22Rv1 (cell line): ENCODE measurements around the gene IVNS1ABP.

ENCODE experiments used
- ZFX ChIP-seq: fragments of 450-650 bp; IDR thresholded peaks from 2 replicates; pipeline ENCODE4 v1.6.1; 2017; ENCODE audit warnings: antibody characterized with exemption, borderline replicate concordance
- TF ChIP-seq, protein P1 (sequence below): fragments of 450-650 bp; IDR thresholded peaks from 2 replicates; pipeline ENCODE4 v1.5.1; 2017; ENCODE audit warnings: mild to moderate bottlenecking

GRCh38 chr1:185309566-185309965 lies 7.5 kb downstream of the IVNS1ABP start:
- TF ChIP-seq, protein P1, sequence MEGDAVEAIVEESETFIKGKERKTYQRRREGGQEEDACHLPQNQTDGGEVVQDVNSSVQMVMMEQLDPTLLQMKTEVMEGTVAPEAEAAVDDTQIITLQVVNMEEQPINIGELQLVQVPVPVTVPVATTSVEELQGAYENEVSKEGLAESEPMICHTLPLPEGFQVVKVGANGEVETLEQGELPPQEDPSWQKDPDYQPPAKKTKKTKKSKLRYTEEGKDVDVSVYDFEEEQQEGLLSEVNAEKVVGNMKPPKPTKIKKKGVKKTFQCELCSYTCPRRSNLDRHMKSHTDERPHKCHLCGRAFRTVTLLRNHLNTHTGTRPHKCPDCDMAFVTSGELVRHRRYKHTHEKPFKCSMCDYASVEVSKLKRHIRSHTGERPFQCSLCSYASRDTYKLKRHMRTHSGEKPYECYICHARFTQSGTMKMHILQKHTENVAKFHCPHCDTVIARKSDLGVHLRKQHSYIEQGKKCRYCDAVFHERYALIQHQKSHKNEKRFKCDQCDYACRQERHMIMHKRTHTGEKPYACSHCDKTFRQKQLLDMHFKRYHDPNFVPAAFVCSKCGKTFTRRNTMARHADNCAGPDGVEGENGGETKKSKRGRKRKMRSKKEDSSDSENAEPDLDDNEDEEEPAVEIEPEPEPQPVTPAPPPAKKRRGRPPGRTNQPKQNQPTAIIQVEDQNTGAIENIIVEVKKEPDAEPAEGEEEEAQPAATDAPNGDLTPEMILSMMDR = no peak
- TF ChIP-seq ZFX = no peak
